ENCODE data around the gene SECTM1.
A peak's percentile ranks its signal among the peaks of the same experiment; 100 is the strongest.

Gene SECTM1

DNA sequence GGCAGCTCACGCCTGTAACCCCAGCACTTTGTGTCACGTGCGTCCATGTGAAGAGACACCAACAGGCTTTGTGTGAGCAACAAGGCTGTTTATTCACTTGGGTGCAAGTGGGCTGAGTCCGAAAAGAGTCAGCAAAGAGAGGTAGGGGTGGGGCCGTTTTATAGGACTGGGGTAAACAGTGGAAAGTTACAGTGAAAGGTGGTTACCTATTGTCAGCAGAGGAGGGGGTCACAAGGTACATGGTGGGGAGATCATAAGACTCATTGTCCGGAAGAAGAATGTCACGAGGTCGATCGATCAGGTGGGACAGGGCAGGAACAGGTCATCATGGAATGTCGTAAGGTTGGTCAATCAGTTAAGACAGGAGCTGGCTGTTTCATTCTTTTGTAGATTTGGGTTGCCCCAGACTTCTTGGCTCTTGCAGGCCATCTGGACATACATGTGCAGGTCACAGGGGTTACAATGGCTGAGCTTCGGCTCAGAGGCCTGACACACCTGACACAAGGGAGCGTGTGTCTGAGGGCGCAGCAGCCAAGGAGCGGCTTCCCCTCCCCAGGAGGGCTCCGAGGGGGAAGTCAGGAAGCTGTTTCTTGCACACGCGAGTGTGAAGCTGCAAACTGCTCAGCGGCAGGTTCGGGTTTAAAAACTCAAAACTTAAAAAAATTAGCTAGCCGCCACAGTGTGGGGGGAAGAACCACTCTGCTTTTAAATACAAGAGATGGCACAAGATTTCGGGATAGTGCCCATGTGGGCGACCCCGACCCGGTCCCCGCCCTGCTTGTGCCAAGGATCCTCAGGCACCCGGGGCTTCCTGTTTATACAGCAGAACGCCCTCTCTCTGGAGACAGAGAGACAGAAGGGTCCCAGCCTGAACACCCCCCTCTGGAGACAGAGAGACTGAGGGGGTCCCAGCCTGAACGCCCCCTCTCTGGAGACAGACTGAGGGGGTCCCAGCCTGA is 13.1 kb upstream of the SECTM1 start:
- DNase-seq: no peak

DNA sequence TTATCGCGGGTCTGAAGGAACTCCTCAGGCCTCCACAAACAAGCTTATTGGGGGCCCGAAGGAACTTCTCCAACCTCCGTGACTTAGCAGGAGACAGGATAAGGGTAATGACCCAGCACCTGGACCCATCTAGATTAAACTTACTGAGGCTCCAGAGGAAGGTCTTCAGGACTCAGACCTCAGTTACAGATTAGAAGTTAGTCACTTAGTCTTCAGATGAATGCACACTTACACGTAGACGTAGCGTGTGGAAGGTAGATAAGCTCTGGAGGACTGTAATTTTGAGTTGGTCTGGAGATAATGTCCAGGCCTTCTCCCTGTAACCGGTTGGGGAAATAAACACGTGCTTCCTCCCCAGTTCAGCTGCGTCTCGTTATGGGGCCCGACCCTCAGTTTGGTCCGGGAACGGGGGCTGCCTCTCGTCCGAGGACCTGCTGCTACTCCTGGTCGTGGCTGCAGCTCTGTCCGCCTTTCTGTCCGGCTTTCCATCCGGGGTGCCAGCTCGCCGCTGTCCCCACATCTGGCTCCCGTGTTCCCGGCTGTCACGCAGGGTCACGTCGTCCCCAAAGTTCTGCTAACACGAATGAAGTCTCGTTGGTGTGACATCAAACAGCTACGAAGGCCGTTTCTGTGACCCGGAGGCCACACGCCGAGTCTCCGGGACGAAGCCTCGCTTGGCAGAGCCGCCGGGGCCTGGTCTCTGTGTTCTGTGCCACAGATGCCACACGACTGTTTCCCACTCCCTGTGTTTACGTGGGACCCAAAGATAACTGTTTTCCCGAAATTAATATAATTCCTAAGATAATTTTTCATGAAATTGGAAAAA is 11.8 kb upstream of the SECTM1 start:
- no peak for DNase-seq

DNA sequence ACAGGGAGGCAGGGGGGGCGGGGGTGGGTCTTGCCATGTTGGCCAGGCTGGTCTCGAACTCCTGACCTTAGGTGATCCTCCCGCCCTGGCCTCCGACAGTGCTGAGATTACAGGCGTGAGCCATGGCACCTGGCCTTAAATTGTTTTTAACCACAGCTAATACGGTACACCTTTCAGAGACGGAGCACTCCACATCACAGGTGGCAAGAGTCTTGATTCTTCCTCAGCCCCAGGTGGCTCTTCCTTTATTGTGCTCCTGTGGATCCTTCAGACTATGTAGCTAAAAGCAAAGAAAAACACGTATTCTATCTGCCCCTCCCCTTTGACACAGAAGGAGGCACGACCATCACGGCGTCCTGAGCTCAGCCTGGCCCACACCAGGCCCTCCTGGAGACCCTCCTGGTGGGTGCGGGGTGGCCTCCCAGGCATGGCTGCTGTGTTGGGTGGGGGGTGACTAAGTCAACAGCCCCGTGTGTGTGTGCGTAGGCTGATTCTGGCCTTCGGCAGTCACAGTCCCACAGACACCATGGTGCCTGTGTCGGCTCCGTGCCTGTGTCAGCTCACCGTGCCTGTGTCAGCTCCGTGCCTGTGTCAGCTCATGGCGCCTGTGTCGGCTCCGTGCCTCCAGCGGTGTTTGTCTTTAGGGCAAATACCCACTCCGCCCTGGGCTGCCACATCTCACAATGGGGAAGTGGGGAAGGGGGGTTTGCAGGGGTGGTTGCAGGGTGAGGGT is 10.8 kb upstream of the SECTM1 start:
- no peak for DNase-seq

DNA sequence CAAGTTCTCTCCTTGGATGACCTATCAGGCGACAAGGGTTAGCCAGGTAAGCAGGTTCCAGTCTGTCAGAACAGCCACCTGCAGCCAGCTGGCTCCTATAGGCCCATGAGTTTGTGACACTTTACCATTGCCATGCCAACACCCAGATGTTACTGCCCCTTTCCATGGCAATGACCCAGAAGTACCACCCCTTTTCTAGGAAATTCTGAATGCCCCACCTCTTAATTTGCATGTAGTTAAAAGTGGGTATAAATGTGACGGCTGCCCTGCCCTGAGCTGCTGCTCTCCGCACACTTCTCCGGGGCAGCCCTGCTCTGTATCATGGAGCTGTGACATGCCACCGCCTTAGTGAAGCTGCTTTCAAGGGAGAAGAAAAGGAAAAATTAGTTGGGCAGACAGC is 10.0 kb upstream of the SECTM1 start:
- DNase-seq: no peak

DNA sequence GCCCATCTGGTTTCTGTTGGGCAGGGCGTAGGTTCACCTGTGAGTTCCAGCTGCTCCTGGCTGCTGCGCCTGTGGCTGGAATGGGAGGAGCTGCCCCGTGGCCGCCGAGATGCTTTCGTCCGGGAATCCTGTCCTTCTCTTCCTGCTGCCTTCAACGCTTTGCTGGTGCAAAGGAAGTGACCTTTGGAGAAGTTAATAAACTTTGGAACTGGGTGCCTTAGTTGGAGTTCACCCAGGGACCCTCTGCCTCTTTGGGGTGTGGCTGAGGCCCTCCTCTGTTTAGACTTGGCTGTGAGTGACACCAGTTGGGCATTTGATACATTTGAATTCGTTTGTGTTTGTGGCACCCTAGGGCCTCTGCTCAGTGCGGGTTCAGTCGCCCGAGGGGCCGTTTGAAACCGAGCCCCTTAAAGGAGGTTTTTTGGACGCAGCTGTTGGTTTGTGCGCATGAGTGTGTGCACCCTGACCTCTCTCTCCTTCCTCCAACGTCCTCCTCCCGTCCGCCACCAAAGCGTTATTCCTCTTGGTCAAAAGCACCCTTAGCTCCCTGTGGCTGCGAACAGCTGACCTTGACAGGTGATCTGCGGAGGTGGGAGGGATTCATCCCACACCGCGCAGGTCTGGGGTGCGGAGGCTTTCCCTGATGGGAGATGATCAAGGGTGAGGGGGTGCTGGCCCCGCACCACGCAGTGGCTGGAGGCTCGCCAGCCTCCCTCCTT is 9.0 kb upstream of the SECTM1 start:
- no peak for DNase-seq

DNA sequence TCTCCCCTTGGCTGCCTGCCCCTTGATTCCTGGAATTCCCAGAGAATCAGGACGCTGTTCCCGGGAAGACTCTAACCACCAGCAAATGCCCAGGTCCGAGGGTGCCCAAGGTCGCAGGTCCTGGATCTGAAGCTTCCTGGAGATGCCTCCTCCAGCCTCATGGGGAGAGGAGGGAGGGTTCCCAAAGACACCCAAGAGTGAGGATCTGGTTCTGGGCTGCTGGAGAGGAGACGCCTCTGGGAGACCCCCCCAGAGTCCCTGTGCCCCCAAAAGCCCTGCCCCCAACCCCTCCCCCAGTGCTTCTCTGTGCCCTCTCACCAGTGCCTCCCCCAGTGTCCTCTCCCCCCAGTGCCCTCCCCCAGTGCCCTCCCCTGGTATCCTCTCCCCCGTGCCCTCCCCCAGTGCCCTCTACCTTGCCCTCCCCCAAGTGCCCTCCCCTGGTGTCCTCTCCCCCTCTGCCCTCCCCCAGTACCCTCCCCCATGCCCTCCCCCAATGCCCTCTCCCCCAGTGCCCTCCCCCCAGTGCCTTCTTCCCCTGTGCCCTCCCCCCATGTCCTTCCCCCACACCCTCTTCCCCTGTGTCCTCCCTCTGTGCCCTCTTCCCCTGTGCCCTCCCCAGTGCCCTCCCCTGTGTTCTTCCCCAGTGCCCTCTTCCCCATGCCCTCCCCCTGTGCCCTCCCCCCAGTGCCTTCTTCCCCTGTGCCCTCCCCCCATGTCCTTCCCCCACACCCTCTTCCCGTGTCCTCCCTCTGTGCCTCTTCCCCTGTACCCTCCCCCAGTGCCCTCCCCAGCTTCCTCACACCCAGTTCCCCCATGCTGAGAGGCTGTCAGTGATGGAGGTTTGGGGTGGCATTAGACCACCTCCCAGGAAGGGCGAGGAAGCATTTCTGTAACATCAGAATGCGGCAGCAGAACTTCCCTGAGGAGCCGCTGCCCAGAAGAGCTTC is 6.3 kb upstream of the SECTM1 start:
- no peak for DNase-seq

DNA sequence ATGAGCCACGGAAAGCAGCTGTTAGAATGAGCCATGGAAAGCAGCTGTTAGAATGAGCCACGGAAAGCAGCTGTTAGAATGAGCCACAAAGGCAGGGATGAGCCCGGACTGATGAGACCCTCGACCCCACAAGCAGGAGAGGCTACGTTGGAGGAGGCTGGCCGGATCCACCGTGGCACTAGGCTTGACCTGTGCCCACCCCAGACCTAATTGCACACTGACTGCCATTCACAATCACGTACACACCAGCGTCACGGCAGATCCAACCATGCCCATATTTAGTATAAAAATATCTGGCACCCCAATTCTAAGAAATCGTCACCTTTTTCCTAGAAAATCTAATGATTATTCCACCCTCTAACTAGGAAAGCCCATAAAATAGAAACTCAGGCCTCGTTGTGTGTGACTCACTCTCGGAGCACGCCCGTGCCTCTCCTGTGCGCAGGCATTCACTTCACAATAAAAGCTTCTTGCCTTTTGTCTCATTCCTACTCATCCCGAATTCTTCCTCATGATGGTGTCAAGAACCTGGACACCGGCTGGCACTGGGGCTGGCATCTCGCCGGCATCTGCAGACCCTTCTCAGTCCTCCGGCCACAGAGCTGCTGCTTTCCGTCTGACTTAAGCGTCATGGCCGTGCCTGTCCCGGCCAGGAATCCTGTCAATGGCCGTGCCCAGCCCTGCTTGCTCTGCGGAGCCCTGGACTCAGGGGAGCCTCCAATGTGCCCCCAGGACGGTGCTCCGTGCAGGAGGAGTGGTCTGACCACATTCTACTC is 5.5 kb upstream of the SECTM1 start:
- DNase-seq: no peak

DNA sequence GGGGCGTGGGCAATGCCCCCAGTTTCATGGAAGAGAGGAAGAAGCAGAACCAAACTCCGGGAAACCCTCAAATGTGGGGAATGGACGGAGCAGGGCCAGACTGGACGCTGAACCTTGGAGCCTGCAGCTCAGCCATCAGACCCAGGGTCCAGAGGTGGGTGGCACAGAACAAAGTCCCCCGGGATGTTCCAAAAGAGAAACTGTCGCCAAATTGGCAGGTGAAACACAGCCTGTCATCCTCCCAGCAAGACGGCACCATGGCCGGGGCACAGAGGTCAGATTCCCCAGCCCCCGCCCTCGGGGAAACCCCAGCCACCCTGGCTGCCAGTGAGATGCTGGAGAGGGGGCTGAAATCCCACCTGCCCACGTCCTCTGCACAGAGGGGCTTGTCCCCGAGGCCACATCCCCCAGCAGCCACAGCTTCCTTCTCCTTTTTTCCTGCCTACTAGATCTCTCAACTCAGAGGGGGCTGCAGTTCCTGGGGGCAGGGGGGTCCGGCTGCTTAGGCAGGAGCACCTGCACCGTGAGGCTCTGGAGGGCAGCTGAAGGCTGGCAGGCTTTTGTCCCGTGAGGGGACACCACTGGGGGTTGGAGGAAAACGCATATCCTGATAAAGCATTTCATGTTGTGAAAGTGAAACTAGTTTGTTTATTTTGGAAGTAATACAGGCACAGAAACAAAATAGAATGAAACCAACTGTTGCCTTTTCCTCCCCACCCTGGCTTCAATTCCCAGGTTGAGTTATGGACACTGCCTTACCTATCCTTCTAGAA is 1.2 kb upstream of the SECTM1 start:
- no peak for DNase-seq

DNA sequence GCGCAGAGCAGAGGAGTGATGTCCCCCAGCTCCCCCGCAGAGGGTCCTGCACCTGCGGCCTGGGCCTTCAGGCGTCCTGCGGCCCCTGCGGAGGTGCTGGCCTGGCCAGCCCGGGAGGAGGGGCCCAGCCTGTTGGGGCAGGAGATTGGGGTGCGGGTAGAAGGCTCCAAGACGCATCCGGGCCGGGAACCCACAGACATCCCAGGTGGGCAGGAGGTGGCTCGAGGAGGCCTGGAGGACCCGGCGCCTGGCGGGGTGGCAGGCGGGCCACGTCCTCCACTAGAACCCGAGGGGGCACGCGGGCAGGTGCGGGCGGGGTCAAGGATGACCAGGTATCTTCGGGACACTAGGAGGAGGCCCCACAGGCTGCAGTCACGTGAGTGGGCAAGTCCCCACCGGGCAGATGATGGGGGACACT is 647 bp upstream of the SECTM1 start:
- DNase-seq: no peak

DNA sequence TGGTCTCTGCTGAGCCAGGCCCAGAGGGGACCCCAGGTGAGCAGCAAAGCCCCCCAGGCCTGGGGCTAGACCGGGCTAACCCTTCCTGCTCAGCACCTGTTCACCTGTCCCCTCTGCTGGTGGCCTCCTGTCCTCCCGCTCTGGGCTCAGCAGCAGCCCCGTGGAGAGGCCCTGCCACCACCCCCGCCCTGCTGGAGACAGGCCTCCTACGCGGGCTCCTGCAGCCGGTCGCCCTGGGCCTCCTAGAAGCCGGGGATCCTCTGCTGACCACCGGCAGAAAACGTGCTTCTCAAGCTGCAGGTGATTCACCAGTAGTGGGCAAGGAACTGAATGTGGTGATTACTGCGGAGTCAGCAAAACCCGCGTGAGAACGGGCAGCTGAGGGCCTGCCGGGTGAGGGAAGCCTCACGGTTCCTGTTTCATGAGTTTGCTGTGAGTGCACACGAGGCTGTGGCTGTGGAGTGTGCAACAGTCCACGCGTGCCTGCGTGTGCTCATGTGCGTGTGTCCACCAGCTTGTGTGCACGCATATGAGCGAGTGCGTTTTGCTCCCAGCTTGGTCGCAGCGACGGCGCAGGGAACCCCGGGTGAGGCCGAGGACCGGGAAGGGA is 792 bp downstream of the SECTM1 start:
- peak; percentile 67 for DNase-seq

DNA sequence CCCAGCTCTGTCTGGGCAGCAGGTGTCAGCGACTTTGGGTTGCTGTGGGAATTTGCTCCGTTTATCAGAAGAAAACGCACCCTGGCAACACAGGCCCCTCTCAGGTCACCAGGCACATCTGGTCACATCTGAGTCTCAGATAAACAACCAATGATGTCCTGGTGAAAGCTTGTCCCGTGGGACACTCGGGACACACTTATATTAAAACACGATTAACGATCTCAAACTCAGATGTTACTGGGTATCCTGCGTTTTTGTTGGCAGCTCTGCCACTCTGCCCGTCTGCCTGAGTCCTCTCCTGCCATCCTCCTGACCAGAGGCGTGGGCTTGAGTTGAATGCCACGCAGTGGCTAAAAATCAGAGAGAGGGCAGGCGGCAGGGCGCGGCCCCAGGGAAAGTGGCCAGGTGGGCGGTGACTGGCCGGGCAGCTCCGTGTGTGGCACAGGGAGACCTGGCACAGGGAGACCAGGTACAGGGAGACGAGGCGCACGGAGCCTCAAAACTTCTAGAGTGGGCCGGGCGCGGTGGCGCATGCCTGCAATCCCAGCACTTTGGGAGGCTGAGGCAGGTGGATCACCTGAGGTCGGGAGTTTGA is 2.1 kb downstream of the SECTM1 start:
- no peak for DNase-seq

DNA sequence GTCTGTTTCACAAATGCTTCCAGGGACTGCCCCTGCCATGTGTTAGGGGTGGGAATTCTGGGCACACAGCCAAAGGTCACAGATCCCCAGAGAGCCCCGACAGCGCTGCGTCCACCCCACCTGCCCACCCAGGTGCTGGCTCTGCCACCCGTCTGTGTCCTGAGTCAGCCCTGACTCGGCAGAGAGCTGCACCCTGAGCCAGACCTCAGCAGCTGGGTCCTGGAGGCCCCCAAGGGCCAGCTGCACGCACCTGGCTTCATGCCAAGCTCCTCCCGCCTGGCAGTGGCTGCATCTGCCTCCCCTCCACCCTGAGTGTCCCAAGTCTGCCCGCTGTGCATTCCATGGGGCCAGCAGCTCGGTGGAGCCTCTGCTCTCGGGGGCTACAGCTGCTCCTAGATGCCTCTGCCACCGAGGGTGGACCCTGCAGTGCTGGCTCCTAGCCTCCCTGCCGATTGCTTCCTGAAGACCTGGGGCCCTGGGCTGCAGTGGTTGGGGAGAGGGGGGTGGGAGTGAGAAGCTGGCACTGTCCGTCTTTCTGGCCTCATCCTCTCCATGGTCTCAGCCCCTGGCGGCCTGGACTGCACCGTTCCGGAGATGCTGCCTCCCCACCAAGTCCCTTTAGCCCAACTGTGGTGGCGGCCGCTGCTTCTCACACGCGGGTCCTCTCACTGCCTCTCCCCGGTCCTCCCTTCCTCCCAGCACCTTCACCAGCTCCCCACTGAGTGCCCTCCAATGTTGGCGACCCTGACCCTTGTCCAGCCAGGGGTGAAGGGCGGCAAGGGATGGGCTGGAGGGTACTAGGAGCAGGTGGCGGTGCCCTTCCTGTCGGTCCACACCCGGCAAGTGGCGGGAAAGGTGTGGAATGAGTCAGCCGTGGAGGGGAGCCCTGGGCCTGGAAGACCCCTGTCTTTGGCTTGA is 3.0 kb downstream of the SECTM1 start:
- DNase-seq: no peak

DNA sequence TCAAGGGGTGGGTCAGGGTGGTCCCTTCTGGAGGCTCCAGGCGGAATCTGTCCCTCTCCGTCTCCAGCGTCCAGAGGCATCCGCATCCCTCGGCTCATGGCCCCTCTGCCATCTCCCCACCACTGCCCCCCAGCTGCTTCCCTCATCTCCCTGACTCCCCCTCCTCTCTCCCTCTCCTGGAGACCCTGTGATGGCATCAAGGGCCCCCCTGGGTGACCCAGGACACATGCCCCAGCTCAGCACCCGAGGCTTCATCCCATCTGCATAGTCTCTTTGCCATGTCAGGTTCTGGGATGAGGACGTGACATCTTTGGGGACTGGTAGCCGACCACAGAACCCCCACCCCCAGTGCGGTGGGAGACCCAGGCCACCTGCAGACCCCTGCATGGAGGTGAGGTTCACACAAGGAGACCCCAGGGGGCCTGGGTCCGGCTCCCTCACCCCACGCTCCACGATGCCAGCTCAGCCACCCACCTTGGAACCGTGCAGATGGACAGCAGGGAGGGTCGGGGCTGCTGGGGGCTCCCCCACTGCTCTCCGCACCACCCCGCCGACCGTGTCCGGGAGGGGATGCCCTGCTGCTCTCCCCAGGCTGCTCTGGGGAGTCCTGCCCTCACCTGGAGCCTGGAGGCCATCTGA is 3.8 kb downstream of the SECTM1 start:
- no peak for DNase-seq

DNA sequence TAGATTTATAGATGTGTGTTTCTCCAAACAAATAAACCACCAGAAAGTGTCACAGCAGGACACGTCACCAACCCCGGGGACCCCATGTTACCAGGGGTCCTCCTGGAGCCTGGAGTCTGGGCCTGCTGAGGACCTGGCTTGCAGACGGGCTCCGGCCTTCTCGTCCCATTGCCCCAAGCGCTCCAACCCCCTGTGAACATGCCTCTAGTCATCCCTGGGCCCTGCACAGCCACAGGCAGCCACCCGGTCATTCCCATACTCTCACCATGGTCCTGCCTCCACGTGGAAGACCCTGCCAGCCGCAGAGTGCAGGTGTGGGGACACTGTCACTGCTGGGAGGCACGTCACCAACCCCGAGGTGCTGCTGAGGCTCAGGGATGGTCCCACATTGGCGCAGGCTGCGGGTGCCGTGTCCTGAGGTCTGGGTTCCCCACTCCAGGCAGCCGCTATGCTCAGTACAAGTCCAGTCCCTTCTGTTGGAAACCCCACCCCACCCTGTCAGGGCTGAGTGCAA is 4.5 kb downstream of the SECTM1 start:
- no peak for DNase-seq

DNA sequence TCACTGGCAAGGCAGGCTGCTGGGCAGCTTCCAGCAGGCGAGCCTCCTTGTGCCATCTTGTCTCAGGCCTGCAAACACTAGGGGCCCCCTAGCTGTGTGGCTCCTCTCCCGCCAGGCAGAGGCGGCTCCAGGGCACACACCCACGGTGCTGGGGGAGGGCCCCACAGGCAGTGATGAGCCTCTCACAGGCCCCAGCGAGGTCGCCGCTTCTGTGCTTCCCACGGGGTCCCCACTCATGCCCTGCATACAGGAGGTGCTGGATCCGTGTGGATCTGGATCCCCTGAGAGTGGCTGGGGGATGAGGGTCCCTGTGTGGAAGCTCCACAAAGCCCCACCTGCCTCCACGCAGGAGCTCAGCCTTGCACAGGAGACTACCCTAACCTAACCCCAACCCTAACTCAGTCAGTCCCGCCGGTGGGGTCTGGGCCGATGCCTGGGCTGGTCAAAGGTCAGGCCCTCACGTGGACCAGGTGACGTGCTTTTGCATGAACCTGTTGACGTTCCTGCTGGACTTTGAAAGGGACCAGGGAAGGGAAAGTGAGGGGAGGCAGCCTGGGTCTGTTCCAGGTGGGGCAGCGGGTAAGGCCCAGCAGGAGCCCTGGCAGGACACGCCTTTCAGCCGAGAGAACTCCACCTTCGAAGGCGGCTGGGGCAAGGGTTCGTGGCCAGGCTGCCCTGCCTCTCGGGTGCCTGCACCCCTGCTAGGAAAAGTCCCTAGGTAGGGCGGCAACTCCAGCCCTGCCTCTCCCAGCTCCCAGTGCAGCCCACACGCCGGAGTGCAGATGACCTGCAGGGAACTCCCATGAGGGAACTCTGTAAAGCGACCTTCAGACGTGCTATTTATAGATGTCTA is 5.2 kb downstream of the SECTM1 start:
- no peak for DNase-seq

DNA sequence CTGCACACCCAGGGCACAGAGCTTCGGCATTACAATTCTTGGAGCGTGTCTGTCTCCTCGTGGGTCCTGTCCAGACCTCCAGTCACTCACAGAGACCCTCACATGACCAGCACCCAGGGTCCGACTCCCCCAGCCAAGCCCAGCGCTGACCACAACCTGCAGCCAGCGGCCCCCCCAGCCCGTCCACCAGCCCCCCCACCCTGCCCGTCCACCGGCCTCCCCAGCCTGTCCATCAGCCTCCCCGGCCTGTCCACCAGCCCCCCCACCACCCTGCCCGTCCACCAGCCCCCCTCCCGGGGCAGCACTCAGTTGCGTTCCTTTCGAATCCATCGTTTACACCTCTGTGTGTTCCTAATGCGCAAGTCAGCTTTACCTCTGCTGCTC is 5.8 kb downstream of the SECTM1 start:
- no peak for DNase-seq
